Endothelial cell of umbilical vein (primary cell): ENCODE measurements around the gene CTXND1.

Source experiments
- POLR2A ChIP-seq: IDR thresholded peaks from 2 replicates; pipeline ENCODE4 v1.6.1; 2012; ENCODE audit warnings: low read depth, mild to moderate bottlenecking, control low read depth, low read length
- POLR2AphosphoS5 ChIP-seq: IDR thresholded peaks from 2 replicates; pipeline ENCODE4 v1.6.1; 2012; ENCODE audit warnings: low read depth, mild to moderate bottlenecking, control low read depth, low read length, moderate library complexity; ENCODE audit not compliant: insufficient read depth
- TF ChIP-seq, protein P1 (sequence below), 2 donors: IDR thresholded peaks; 1 replicate in 1 of 2; 2 replicates in 1 of 2; pipeline ENCODE4 v1.5.1; 2011; ENCODE audit warnings: low read length in 2 of 2, mild to moderate bottlenecking in 2 of 2, moderate library complexity in 2 of 2, control low read depth in 1 of 2, inconsistent platforms in 1 of 2, low read depth in 1 of 2; ENCODE audit not compliant: insufficient read depth in 1 of 2; ENCODE audit errors: extremely low read depth in 1 of 2

DNA sequence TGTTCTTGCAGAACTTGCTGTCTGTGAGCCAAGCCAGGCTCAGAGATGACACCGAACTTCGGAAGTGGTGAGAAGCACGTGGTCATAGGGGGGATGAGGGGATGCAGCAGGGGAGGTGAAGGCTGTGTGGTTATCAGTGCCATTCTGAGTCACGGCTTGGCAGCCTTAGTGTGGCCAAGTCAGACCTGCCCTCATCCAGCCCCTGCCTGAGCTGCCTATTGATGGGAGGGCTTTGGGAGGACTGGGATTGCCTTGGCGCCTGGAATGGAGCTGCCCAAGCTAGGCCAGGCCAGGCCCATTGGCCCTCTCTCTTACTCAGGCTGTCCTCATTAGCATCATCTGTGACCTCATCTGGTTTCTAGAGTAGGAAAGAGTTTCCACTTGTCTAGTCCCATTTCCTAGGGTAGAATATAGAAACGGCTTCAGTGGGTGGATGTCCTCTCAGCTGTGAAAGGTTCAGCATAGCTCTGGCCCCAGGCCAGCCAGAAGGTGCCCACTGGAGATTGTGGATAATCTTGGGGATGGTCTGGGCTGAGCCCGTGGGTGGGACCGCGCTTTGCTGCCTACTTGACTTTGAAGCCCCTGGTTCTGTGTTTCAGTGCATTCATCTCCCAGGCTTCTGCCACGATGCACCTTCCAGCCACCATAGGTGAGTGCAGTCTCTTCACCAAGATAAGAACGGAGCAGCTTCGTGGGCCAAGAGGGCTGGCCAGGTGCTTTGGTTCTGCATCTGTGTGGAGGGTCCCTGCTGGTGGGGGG is 92.0 kb downstream of the CTXND1 start:
- TF ChIP-seq POLR2AphosphoS5: no peak
- TF ChIP-seq POLR2A: no peak
- TF ChIP-seq, protein P1, sequence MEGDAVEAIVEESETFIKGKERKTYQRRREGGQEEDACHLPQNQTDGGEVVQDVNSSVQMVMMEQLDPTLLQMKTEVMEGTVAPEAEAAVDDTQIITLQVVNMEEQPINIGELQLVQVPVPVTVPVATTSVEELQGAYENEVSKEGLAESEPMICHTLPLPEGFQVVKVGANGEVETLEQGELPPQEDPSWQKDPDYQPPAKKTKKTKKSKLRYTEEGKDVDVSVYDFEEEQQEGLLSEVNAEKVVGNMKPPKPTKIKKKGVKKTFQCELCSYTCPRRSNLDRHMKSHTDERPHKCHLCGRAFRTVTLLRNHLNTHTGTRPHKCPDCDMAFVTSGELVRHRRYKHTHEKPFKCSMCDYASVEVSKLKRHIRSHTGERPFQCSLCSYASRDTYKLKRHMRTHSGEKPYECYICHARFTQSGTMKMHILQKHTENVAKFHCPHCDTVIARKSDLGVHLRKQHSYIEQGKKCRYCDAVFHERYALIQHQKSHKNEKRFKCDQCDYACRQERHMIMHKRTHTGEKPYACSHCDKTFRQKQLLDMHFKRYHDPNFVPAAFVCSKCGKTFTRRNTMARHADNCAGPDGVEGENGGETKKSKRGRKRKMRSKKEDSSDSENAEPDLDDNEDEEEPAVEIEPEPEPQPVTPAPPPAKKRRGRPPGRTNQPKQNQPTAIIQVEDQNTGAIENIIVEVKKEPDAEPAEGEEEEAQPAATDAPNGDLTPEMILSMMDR (IDR thresholded peaks at IDR 0.05; ENCODE audit: extremely low read depth in 1 of 2, insufficient read depth in 1 of 2, low read depth in 1 of 2, low read length in 2 of 2): no peak
